ENCODE measurements around the gene RFK.
A peak's percentile ranks its signal among the peaks of the same experiment; 100 is the strongest.

Gene RFK

DNA sequence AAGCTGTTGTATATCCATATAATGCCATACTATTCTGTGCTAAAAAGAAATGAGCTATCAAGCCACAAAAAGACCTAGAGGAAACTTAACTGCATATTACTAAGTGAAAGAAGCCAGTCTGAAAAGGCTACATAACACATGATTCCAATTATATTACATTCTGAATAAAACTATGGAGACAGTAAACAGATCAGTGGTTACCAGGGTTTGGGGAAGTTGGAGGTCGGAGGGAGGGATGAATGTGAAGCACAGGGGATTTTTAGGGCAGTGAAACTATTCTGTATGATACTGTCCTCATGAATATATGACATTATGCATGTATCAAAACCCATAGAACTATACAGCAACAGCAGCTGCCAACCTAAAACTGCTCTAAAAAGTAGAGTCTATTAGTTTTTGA, 5.6 kb upstream of the RFK start:
- no peaks in the 10 kb centered on the region for H3K27me3 ChIP-seq (replicated peaks; ENCODE audit: control insufficient read depth, insufficient read depth, low read length)
- H3K36me3 ChIP-seq (ENCODE audit: control insufficient read depth, insufficient read depth, low read length): no peaks in the 10 kb centered on the region
- DNase-seq (ENCODE audit: extremely low read depth, insufficient read length): no peak
- H3K4me3 ChIP-seq (replicated peaks; ENCODE audit: low read depth, low read length): no peak overlapping the region
- TF ChIP-seq, protein P1, sequence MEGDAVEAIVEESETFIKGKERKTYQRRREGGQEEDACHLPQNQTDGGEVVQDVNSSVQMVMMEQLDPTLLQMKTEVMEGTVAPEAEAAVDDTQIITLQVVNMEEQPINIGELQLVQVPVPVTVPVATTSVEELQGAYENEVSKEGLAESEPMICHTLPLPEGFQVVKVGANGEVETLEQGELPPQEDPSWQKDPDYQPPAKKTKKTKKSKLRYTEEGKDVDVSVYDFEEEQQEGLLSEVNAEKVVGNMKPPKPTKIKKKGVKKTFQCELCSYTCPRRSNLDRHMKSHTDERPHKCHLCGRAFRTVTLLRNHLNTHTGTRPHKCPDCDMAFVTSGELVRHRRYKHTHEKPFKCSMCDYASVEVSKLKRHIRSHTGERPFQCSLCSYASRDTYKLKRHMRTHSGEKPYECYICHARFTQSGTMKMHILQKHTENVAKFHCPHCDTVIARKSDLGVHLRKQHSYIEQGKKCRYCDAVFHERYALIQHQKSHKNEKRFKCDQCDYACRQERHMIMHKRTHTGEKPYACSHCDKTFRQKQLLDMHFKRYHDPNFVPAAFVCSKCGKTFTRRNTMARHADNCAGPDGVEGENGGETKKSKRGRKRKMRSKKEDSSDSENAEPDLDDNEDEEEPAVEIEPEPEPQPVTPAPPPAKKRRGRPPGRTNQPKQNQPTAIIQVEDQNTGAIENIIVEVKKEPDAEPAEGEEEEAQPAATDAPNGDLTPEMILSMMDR (IDR thresholded peaks at IDR 0.05; ENCODE audit: insufficient read depth, low read length, poor library complexity, severe bottlenecking): no peak

DNA sequence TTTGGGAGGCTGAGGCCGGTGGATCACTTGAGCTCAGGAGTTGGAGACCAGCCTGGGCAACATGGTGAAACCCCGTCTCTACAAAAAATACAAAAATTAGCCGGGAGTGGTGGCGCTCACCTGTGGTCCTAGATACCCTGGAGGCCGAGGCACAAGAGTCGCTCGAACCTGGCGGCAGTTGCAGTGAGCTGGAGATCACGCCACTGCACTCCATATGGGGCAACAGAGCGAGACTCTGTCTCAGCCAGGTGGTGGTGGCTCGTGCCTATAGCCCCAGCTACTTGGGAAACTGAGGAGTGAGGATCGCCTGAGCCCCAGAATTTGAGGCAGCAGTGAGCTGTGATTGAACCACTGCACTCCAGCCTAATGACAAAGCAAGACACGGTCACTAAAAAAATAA, 2.4 kb upstream of the RFK start:
- TF ChIP-seq, protein P1 (IDR thresholded peaks at IDR 0.05; ENCODE audit: insufficient read depth, low read length, poor library complexity, severe bottlenecking): no peak
- Histone ChIP-seq H3K4me3 (replicated peaks; ENCODE audit: low read depth, low read length) (no peak overlapping the region), H3K36me3 (ENCODE audit: control insufficient read depth, insufficient read depth, low read length) (no peaks in the 10 kb centered on the region), H3K27me3 (replicated peaks; ENCODE audit: control insufficient read depth, insufficient read depth, low read length) (no peaks in the 10 kb centered on the region)
- no peak for DNase-seq (ENCODE audit: extremely low read depth, insufficient read length)

DNA sequence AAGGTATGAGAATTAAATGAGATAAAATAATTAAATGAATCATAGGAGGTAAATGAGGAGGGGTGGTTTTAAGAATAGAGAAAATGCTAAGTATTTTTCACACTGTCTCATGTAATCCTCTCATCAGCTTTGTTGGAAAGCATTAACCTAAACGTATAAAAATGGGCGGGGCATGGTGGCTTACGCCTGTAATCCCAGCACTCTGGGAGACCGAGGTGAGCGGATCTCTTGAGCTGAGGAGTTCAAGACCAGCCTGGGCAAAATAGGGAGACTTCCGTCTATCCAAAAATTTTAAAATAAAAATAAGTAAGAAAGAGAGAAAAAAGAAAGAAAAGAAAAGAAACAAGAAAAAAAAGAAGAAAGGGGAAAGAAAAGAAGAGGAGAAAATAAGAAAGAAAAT, 1.9 kb upstream of the RFK start:
- Histone ChIP-seq H3K27me3 (replicated peaks; ENCODE audit: control insufficient read depth, insufficient read depth, low read length) (no peaks in the 10 kb centered on the region), H3K36me3 (ENCODE audit: control insufficient read depth, insufficient read depth, low read length) (no peaks in the 10 kb centered on the region), H3K4me3 (replicated peaks; ENCODE audit: low read depth, low read length) (no peak overlapping the region)
- no peak for DNase-seq (ENCODE audit: extremely low read depth, insufficient read length)
- TF ChIP-seq, protein P1 (IDR thresholded peaks at IDR 0.05; ENCODE audit: insufficient read depth, low read length, poor library complexity, severe bottlenecking): no peak

DNA sequence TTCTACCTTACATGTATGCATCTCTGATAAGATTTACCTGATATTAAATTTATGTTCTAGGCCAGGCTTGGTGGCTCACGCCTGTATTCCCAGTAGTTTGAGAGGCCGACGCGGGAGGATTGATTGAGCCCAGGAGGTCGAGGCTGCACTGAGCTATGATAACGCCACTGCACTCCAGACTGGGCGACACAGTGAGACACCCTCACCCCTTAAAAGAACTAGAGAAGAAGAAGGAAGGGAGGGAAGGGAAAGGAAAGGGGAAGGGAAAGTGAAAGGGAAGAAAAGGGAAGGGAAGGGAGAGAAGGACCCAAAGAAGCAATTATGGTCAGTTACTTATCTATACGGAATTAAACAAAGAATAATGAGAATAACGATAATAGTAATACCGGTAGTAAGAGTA, 1.2 kb upstream of the RFK start:
- Histone ChIP-seq H3K4me3 (replicated peaks; ENCODE audit: low read depth, low read length) (peak overlapping the region; percentile 94), H3K36me3 (ENCODE audit: control insufficient read depth, insufficient read depth, low read length) (no peaks in the 10 kb centered on the region), H3K27me3 (replicated peaks; ENCODE audit: control insufficient read depth, insufficient read depth, low read length) (no peaks in the 10 kb centered on the region)
- TF ChIP-seq, protein P1 (IDR thresholded peaks at IDR 0.05; ENCODE audit: insufficient read depth, low read length, poor library complexity, severe bottlenecking): no peak
- DNase-seq (ENCODE audit: extremely low read depth, insufficient read length): no peak

DNA sequence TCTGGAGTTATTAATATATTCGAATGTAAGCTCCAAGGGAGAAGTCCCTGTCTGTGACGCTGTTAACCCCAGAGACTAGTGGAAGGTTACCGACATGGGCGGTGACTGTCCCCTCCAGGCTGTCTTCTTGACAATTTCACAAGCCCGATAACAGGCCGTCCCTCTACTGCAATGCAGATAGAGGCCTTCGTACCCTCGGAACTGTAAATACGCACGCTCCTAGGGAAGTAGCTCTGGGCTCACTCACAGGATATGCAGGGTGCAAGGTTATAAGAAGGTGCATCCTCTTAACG, 680 bp upstream of the RFK start:
- no peaks in the 10 kb centered on the region for H3K36me3 ChIP-seq (ENCODE audit: control insufficient read depth, insufficient read depth, low read length)
- TF ChIP-seq, protein P1 (IDR thresholded peaks at IDR 0.05; ENCODE audit: insufficient read depth, low read length, poor library complexity, severe bottlenecking): no peak
- no peak for DNase-seq (ENCODE audit: extremely low read depth, insufficient read length)
- H3K4me3 ChIP-seq (replicated peaks; ENCODE audit: low read depth, low read length): peak overlapping the region; percentile 94
- no peaks in the 10 kb centered on the region for H3K27me3 ChIP-seq (replicated peaks; ENCODE audit: control insufficient read depth, insufficient read depth, low read length)

DNA sequence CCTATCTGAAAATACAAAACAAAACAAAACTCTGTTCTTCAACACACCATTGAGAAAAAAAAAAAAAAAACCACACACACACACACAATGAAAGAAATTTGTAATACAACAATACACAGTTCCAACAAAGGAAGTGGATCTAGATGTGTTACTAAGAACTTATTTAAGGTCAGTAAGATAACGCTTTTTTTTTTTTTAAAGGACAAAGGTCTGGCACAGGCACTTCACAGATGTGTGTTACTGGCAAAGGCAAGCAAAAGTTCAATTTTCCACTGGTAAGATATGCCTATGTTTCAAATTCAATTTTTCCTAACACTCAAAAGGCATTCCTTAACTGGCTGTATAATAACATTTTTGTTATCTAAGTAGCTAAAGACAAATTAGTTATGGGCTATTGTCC, 3.6 kb downstream of the RFK start:
- H3K36me3 ChIP-seq (ENCODE audit: control insufficient read depth, insufficient read depth, low read length): no peaks in the 10 kb centered on the region; the same call in 1 of the 2 replicates
- no peak for DNase-seq (ENCODE audit: extremely low read depth, insufficient read length)

More for the DNA sequence above, 3.6 kb downstream of the RFK start:
- H3K4me3 ChIP-seq (replicated peaks; ENCODE audit: low read depth, low read length): no peak overlapping the region
- H3K27me3 ChIP-seq (replicated peaks; ENCODE audit: control insufficient read depth, insufficient read depth, low read length): no peaks in the 10 kb centered on the region
- TF ChIP-seq, protein P1 (IDR thresholded peaks at IDR 0.05; ENCODE audit: insufficient read depth, low read length, poor library complexity, severe bottlenecking): no peak
